Anterior cingulate cortex (tissue), 58 donors: ENCODE measurements around the gene SRRM1.
"Not testable (repeated sequence)": the region's sequence is repeated elsewhere in the genome, so short reads cannot be mapped to it uniquely, and the experiment has no call there.

ENCODE experiments used
- DNase-seq, 58 donors: peaks; one replicate each; lab custom pipeline; 2025; lab: John Stamatoyannopoulos, UW

The SRRM1 gene

DNA sequence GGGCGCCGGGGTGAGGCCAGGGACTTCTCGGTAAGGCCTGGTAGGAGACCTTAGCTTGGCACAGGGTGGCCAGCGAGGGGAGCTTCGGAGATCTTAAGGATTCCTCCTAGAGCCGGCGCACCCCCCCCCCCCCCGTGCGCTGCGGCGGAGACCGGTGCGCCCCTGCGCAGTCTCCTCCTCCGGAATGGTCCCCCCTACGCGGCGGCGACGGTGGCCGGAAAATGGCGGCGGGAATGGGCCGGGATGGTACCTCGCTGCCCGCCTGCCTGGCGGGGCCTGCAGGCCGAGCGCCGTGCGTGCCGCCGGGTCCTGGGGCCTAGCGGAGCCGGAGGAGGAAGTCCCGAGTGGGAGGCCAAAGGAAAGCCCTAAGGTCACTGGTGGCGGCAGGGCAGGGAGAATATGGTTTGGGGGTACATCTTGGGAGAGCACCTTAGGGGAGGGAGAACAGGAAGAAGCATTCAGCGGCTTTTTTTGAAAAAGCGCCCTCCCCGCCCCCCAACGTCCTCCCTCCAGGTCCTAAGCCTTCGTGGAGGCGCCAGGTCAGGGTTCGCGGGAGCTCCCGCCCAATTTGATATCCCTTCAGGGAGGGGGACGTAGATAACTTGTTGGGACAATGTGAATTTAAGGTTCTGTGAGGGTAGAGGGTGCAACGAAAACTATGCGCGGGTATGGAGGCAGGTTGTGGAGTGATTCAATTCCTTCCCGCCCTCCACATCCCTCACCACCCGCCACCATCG lies 429 bp downstream of the SRRM1 start:
- DNase-seq = peak in 5 of 58 donors; percentile 38 to 68 (median 57)

GRCh38 chr1:24644100-24644384 lies 940 bp downstream of the SRRM1 start:
- DNase-seq = no peak

DNA sequence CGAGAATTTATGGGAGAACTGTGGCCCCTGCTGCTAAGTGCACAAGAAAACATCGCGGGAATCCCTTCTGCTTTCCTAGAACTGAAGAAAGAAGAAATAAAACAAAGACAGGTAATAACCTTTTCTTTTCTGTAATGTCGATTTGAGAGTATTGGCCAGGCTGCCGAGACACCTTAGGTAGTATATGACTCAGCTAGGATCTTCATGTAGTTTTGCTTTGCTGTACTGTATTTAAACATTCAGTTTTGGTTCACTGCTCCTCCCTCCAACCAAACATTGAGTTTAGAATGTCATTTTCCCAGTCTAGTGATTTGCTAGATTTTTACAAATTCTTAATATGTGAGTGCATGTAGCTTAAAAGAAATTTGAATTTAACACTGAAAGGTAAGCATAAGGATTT lies 5.8 kb downstream of the SRRM1 start:
- no peak for DNase-seq

DNA sequence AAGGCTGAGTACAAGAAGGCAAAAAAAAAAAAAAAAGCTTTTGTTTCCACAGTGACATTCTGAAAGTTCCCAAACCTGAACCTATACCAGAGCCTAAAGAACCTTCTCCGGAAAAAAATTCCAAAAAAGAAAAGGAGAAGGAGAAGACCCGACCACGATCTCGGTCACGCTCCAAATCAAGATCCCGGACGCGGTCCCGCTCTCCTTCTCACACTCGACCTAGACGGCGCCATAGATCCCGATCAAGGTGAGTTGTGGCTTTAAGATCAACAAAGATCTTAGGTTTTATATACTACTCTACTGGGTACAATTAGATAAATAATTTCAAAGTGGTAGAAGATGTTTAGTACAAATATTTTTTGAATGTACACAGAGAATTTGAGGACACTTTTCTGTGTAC lies 9.3 kb downstream of the SRRM1 start:
- no peak for DNase-seq

- no peak for DNase-seq
These were observed 10.9 kb downstream of the SRRM1 start for GRCh38 chr1:24654010-24654409.

DNA sequence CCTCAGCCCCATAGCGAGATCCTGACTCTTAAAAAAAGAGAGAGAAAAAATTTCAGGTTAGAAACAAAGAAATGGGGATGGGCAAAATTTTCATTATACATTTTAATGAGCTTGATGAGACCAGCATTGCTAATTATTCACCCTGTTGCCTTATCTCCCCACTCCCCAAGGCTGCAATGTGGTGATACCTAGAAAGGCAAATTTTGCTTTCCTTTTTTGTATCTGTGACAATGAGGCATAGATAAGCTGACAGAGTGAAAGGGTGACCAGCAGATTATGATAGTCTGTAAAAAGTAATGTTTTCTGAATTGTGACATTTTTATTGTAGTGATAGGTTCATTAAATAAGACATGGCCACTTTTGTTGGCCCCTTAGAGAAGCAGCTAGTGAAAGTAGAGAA lies 12.9 kb downstream of the SRRM1 start:
- DNase-seq = no peak

GRCh38 chr1:24657781-24658180 lies 14.7 kb downstream of the SRRM1 start:
- DNase-seq = no peak

- DNase-seq = no peak
These were observed 16.2 kb downstream of the SRRM1 start for GRCh38 chr1:24659166-24659904.

- DNase-seq = no peak
These were observed 17.0 kb downstream of the SRRM1 start for GRCh38 chr1:24659993-24660665.

GRCh38 chr1:24664507-24665033 lies 21.5 kb downstream of the SRRM1 start:
- DNase-seq = no peak

DNA sequence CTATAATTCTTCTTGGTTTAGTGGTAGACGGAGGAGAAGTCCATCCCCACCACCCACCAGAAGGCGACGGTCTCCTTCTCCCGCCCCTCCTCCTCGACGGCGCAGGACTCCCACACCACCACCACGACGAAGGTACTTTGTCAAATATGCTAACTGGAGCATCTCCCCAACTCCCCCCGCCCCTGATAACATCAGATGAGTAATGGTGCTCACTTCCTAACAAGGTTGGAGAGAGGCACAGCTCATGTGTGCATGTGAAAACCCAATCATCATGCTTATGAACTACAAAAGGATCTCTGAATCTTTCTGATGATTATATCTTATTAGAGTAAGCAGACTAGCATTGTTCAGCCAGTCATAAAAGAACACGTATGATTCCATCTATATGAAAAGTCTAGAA lies 23.7 kb downstream of the SRRM1 start:
- no peak for DNase-seq

- DNase-seq = not testable (repeated sequence)
These were observed 28.3 kb downstream of the SRRM1 start for GRCh38 chr1:24671372-24671771.

DNA sequence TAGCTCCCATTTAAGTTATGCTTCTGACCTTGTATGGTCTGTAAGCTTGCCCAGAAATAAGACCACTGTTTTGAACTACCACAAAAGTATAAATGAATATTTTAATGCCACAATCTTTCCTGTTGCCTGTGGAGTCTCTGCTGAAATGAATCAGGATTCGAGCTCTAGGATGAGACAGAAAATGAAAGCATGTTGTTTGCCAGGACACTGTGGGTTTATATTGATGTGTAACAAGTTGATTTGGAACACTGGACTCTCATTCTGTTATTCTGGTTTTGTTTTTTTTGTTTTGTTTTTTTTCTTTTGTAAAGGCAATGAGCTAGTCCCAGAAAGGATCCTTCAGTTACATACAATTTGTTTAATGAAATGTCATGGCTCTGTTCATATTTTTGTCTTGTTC lies 29.6 kb downstream of the SRRM1 start:
- not testable (repeated sequence) for DNase-seq

- no peak for DNase-seq
These were observed 30.2 kb downstream of the SRRM1 start for GRCh38 chr1:24673341-24673740.

DNA sequence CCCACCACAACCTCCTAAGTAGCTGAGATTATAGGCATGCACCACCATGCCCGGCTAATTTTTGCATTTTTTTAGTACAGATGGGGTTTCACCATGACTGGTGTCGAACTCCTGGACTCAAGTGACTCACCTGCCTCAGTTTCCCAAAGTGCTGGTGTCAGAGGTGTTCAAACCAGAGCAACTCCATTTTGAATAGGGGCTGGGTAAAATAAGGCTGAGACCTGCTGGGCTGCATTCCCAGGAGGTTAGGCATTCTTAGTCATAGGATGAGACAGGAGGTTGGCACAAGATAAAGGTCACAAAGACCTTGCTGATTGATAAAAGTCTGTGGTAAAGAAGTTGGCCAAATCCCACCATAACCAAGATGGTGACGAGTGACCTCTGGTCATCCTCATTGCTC lies 35.3 kb downstream of the SRRM1 start:
- not testable (repeated sequence) for DNase-seq

- no peak for DNase-seq
These were observed 36.6 kb downstream of the SRRM1 start for GRCh38 chr1:24679725-24680124.

DNA sequence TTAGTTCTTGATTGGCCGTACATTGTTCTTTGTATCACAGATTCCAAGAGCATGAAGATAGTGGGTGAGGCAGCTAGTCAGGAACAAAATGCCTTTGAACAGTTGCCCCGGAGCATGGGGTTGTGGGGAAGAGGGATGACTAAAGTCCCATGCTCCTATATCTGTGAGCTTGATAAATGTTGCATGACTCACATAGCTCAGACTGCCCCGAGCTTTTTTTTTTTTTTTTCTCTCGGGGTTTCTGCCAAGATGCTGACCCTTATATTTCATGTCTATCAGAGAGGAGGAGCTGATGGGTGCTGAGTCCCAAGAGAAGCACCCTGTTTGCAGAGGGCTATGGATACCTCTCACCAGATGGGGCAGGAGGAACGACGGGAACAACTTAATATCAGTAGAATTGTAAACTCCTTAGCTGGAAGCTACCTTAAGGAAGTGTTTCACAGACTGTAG lies 40.6 kb downstream of the SRRM1 start:
- DNase-seq = no peak

GRCh38 chr1:24688033-24688432 lies 44.9 kb downstream of the SRRM1 start:
- no peak for DNase-seq

GRCh38 chr1:24688621-24689195 lies 45.6 kb downstream of the SRRM1 start:
- DNase-seq = peak in 54 of 58 donors; percentile 3 to 77 (median 50)

- no peak for DNase-seq
These were observed 47.9 kb downstream of the SRRM1 start for GRCh38 chr1:24691051-24691450.
